ENCODE data around the gene MLPH. TPM values are rescaled to one million over a fixed set of nuclear protein-coding genes. Genes with fewer than 3 reads are reported as not detected.

MLPH gene
- total and polyA plus RNA-seq, 4 donors, result 1.6 to 25.9 (median 22.3) TPM

- Histone ChIP-seq H3K4me3 (ENCODE audit: low read depth in 1 of 3, low read length in 3 of 3) (no peak overlapping the region), H3K9ac (ENCODE audit: low read depth in 1 of 2, low read length in 2 of 2) (no peak overlapping the region), H3K4me1 (ENCODE audit: control insufficient read depth in 4 of 4, insufficient read depth in 4 of 4, low read length in 3 of 4) (no peaks in the 10 kb centered on the region), H3K9me3 (ENCODE audit: control insufficient read depth in 4 of 4, low read length in 3 of 4) (no peaks in the 10 kb centered on the region), H3K27me3 (ENCODE audit: control insufficient read depth in 4 of 4, insufficient read depth in 4 of 4, low read length in 3 of 4) (peaks cover 0 to 3% (median 0%) of the 10 kb centered on the region in 4 donors), H3K36me3 (ENCODE audit: control insufficient read depth in 4 of 4, insufficient read depth in 3 of 4, low read depth in 1 of 4, low read length in 3 of 4) (no peaks in the 10 kb centered on the region), H3K27ac (ENCODE audit: low read depth in 1 of 2, low read length in 2 of 2) (no peak overlapping the region)
- TF ChIP-seq MAX (IDR thresholded peaks at IDR 0.05) (no peak), ATF3 (IDR thresholded peaks at IDR 0.05) (no peak)
- 88% methylated on average over 3 of the region's 3 CpGs for WGBS
- DNase-seq (ENCODE audit: low spot score), result no peak
These were observed 34.2 kb upstream of the MLPH start for GRCh38 chr2:237452861-237453260.

- Histone ChIP-seq H3K4me1 (ENCODE audit: control insufficient read depth in 4 of 4, insufficient read depth in 4 of 4, low read length in 3 of 4) (no peaks in the 10 kb centered on the region), H3K27me3 (ENCODE audit: control insufficient read depth in 4 of 4, insufficient read depth in 4 of 4, low read length in 3 of 4) (peaks cover 0 to 3% (median 0%) of the 10 kb centered on the region in 4 donors), H3K4me3 (ENCODE audit: low read depth in 1 of 3, low read length in 3 of 3) (no peak overlapping the region), H3K9ac (ENCODE audit: low read depth in 1 of 2, low read length in 2 of 2) (no peak overlapping the region), H3K9me3 (ENCODE audit: control insufficient read depth in 4 of 4, low read length in 3 of 4) (no peaks in the 10 kb centered on the region), H3K36me3 (ENCODE audit: control insufficient read depth in 4 of 4, insufficient read depth in 3 of 4, low read depth in 1 of 4, low read length in 3 of 4) (no peaks in the 10 kb centered on the region), H3K27ac (ENCODE audit: low read depth in 1 of 2, low read length in 2 of 2) (no peak overlapping the region)
- 82% methylated on average over 3 of the region's 3 CpGs for WGBS
- no peak for TF ChIP-seq FOXA1 (IDR thresholded peaks at IDR 0.05)
- DNase-seq (ENCODE audit: low spot score), result no peak
These were observed 33.4 kb upstream of the MLPH start for GRCh38 chr2:237453671-237454070.

GRCh38 chr2:237455764-237456163 is 31.3 kb upstream of the MLPH start:
- 78% methylated on average over 5 of the region's 5 CpGs for WGBS
- DNase-seq (ENCODE audit: low spot score), result no peak
- no peak overlapping the region for H3K27ac ChIP-seq (ENCODE audit: low read depth in 1 of 2, low read length in 2 of 2)
- H3K4me3 ChIP-seq (ENCODE audit: low read depth in 1 of 3, low read length in 3 of 3), result no peak overlapping the region
- H3K9me3 ChIP-seq (ENCODE audit: control insufficient read depth in 4 of 4, low read length in 3 of 4), result no peaks in the 10 kb centered on the region
- H3K9ac ChIP-seq (ENCODE audit: low read depth in 1 of 2, low read length in 2 of 2), result no peak overlapping the region
- TF ChIP-seq HNF4G (IDR thresholded peaks at IDR 0.05), result no peak
- no peak for TF ChIP-seq HNF4A (conservative IDR thresholded peaks at IDR 0.05)
- TF ChIP-seq ATF3 (IDR thresholded peaks at IDR 0.05), result no peak
- TF ChIP-seq FOXA2 (IDR thresholded peaks at IDR 0.05), result no peak
- TF ChIP-seq RXRA (IDR thresholded peaks at IDR 0.05), result no peak
- TF ChIP-seq RAD21 (IDR thresholded peaks at IDR 0.05), result no peak
- TF ChIP-seq TAF1 (conservative IDR thresholded peaks at IDR 0.05), result no peak
- no peak for TF ChIP-seq REST (IDR thresholded peaks at IDR 0.05)
- no peak for TF ChIP-seq ZBTB33 (IDR thresholded peaks at IDR 0.05)
- no peak for TF ChIP-seq GABPA (IDR thresholded peaks at IDR 0.05 in 1 of 2, conservative IDR thresholded peaks at IDR 0.05 in 1 of 2)
- TF ChIP-seq MAX (IDR thresholded peaks at IDR 0.05), result no peak
- TF ChIP-seq FOXA1 (IDR thresholded peaks at IDR 0.05), result no peak
- TF ChIP-seq YY1 (IDR thresholded peaks at IDR 0.05), result no peak
- TF ChIP-seq SP1 (IDR thresholded peaks at IDR 0.05), result no peak
- no peak for TF ChIP-seq EGR1 (IDR thresholded peaks at IDR 0.05; ENCODE audit: low read depth in 2 of 2)
- H3K27me3 ChIP-seq (ENCODE audit: control insufficient read depth in 4 of 4, insufficient read depth in 4 of 4, low read length in 3 of 4), result no peaks in the 10 kb centered on the region
- no peaks in the 10 kb centered on the region for H3K4me1 ChIP-seq (ENCODE audit: control insufficient read depth in 4 of 4, insufficient read depth in 4 of 4, low read length in 3 of 4)
- H3K36me3 ChIP-seq (ENCODE audit: control insufficient read depth in 4 of 4, insufficient read depth in 3 of 4, low read depth in 1 of 4, low read length in 3 of 4), result no peaks in the 10 kb centered on the region
